GM23338 (cell line): ENCODE results near the gene MYCBPAP. TPM values are rescaled to one million over a fixed set of nuclear protein-coding genes. Genes with fewer than 3 reads are reported as not detected.

Experiments used
- ATAC-seq: fragments of 200-7000 bp; cut with Tn5 transposase; 3 replicates; pipeline ENCODE4 v1.9.1; 2020
- DNase-seq: peaks from one replicate; pipeline ENCODE4 v3.0.0-alpha.2; 2015; ENCODE audit warnings: low spot score
- H2AFZ ChIP-seq: fragments of 200-600 bp; sonication (generic); 2 replicates; pipeline ENCODE4 v1.8.0; 2016; ENCODE audit warnings: antibody characterized with exemption, mild to moderate bottlenecking, moderate library complexity
- H3F3A ChIP-seq: fragments of 200-600 bp; sonication (generic); replicated peaks from 2 replicates; pipeline ENCODE4 v1.8.0; 2017; ENCODE audit warnings: antibody characterized with exemption, mixed run types, low read depth
- H3K27ac ChIP-seq: fragments of 200-600 bp; sonication (generic); 2 replicates; pipeline ENCODE4 v1.6.1; 2016; ENCODE audit warnings: low read depth
- H3K27me3 ChIP-seq: fragments of 200-600 bp; sonication (generic); 2 replicates; pipeline ENCODE4 v1.8.0; 2016; ENCODE audit warnings: mild to moderate bottlenecking, mixed run types, moderate library complexity; ENCODE audit not compliant: insufficient read depth
- H3K36me3 ChIP-seq: fragments of 200-600 bp; sonication (generic); 2 replicates; pipeline ENCODE4 v1.8.0; 2016; ENCODE audit warnings: mild to moderate bottlenecking; ENCODE audit not compliant: insufficient read depth
- H3K4me1 ChIP-seq: fragments of 200-600 bp; sonication (generic); 2 replicates; pipeline ENCODE4 v1.8.0; 2016; ENCODE audit warnings: mild to moderate bottlenecking, moderate library complexity; ENCODE audit not compliant: insufficient read depth
- H3K4me2 ChIP-seq: fragments of 200-600 bp; sonication (generic); 2 replicates; pipeline ENCODE4 v1.7.1; 2017; ENCODE audit warnings: mixed run types
- H3K4me3 ChIP-seq: fragments of 200-600 bp; sonication (generic); 2 replicates; pipeline ENCODE4 v1.6.1; 2016; ENCODE audit warnings: mixed run types
- H3K79me2 ChIP-seq: fragments of 200-600 bp; sonication (generic); replicated peaks from 2 replicates; pipeline ENCODE4 v1.8.0; 2017; ENCODE audit warnings: mild to moderate bottlenecking; ENCODE audit not compliant: insufficient read depth
- H3K9me2 ChIP-seq: fragments of 200-600 bp; sonication (generic); 2 replicates; pipeline ENCODE4 v1.8.0; 2017; ENCODE audit not compliant: insufficient read depth
- H4K20me1 ChIP-seq: fragments of 200-600 bp; sonication (generic); replicated peaks from 2 replicates; pipeline ENCODE4 v1.8.0; 2017; ENCODE audit warnings: mild to moderate bottlenecking; ENCODE audit not compliant: insufficient read depth
- H3K27ac Mint-ChIP-seq: 2 replicates; pipeline ENCODE4 v1.8.0; 2020; ENCODE audit warnings: inconsistent platforms, mild to moderate bottlenecking, moderate library complexity, mixed read lengths
- H3K27me3 Mint-ChIP-seq: 3 replicates; pipeline ENCODE4 v1.8.0; 2022; ENCODE audit warnings: low read depth, mild to moderate bottlenecking, moderate library complexity, mixed read lengths, inconsistent platforms; ENCODE audit not compliant: insufficient read depth, poor library complexity
- H3K36me3 Mint-ChIP-seq: 3 replicates; pipeline ENCODE4 v1.8.0; 2021; ENCODE audit warnings: low read depth, mild to moderate bottlenecking, inconsistent platforms, moderate library complexity, mixed read lengths
- H3K4me1 Mint-ChIP-seq: 3 replicates; pipeline ENCODE4 v1.8.0; 2020; ENCODE audit warnings: mild to moderate bottlenecking, inconsistent platforms, mixed read lengths
- H3K4me3 Mint-ChIP-seq: 3 replicates; pipeline ENCODE4 v1.8.0; 2021; ENCODE audit warnings: moderate library complexity, mild to moderate bottlenecking, inconsistent platforms, mixed read lengths
- H3K9me3 Mint-ChIP-seq: 3 replicates; pipeline ENCODE4 v1.8.0; 2020; ENCODE audit warnings: moderate library complexity, mild to moderate bottlenecking, inconsistent platforms, mixed read lengths
- CREB1 ChIP-seq: fragments of 250-450 bp; sonication (Bioruptor Pico); IDR thresholded peaks from 2 replicates; pipeline ENCODE4 v1.5.0; 2020; ENCODE audit warnings: low read depth, mild to moderate bottlenecking, moderate library complexity
- CTCF ChIP-seq, 2 experiments: fragments of 200-600 bp in 1 of 2; sonication (generic) in 1 of 2; conservative IDR thresholded peaks; 2 replicates each; pipeline versions ENCODE4 v1.5.1 to v1.6.1; 2016 to 2017; ENCODE audit warnings: antibody characterized with exemption in 2 of 2, low read depth in 2 of 2, mild to moderate bottlenecking in 2 of 2, moderate library complexity in 1 of 2
- EZH2 ChIP-seq: fragments of 200-600 bp; sonication (generic); IDR thresholded peaks from one replicate; pipeline ENCODE4 v1.8.0; 2017; ENCODE audit warnings: antibody characterized with exemption, mild to moderate bottlenecking, low read depth; ENCODE audit not compliant: unreplicated experiment
- EZH2phosphoT487 ChIP-seq: fragments of 200-600 bp; sonication (generic); IDR thresholded peaks from one replicate; pipeline ENCODE4 v1.8.1; 2018; ENCODE audit warnings: antibody characterized with exemption; ENCODE audit not compliant: unreplicated experiment
- JUNB ChIP-seq: IDR thresholded peaks from one replicate; pipeline ENCODE4 v1.6.1; 2016; ENCODE audit warnings: antibody characterized with exemption; ENCODE audit not compliant: unreplicated experiment
- NANOG ChIP-seq: IDR thresholded peaks from 2 replicates; pipeline ENCODE4 v1.6.1; 2016; ENCODE audit warnings: antibody characterized with exemption, borderline replicate concordance
- POLR2AphosphoS5 ChIP-seq: IDR thresholded peaks from 2 replicates; pipeline ENCODE4 v1.6.1; 2016; ENCODE audit warnings: antibody characterized with exemption, low read depth
- STAT1 ChIP-seq: IDR thresholded peaks from one replicate; pipeline ENCODE4 v1.6.1; 2016; ENCODE audit warnings: antibody characterized with exemption; ENCODE audit not compliant: unreplicated experiment
- ZNF114 ChIP-seq: fragments of 250-450 bp; sonication (Bioruptor Pico); IDR thresholded peaks from 2 replicates; pipeline ENCODE4 v1.5.0; 2020; ENCODE audit warnings: mild to moderate bottlenecking, moderate library complexity
- ZNF331 ChIP-seq: fragments of 250-450 bp; sonication (Bioruptor Pico); IDR thresholded peaks from 2 replicates; pipeline ENCODE4 v1.5.0; 2020; ENCODE audit warnings: low read depth, mild to moderate bottlenecking, moderate library complexity
- polyA plus RNA-seq: library from polyadenylated mRNA; unstranded; fragments of >200 nt; fragmentation: Nextera tagmentation; extraction: Ambion mirVana; gene quantifications from 2 replicates; pipeline ENCODE4 v1.2.1, GENCODE V29; 2016
- total RNA-seq: library from RNA; depleted of rRNA; stranded (reverse); fragments of >200 nt; shearing (Covaris generic); gene quantifications from 2 replicates; pipeline ENCODE4 v1.2.3, GENCODE V29; 2014
- TF ChIP-seq, protein P1 (sequence below): IDR thresholded peaks from one replicate; pipeline ENCODE4 v1.6.1; 2018; ENCODE audit warnings: antibody characterized with exemption; ENCODE audit not compliant: unreplicated experiment

MYCBPAP gene
- total and polyA plus RNA-seq, 2 experiments from 2014 or later: 0.63 to 1.7 TPM

- H3K79me2 ChIP-seq: no peaks in the 10 kb centered on the region
- Mint-ChIP-seq H3K27me3 (peaks cover 5% of the 10 kb centered on the region), H3K4me3 (no peak overlapping the region), H3K27ac (no peak overlapping the region), H3K36me3 (no peaks in the 10 kb centered on the region), H3K9me3 (no peaks in the 10 kb centered on the region; the same call in 2 of the 3 replicates), H3K4me1 (peaks cover 20% of the 10 kb centered on the region)
- H3K4me3 ChIP-seq: no peak overlapping the region
- DNase-seq (no peak), ATAC-seq (no peak)
- no peak overlapping the region for H3K4me2 ChIP-seq
- no peaks in the 10 kb centered on the region for H3K36me3 ChIP-seq
- no peaks in the 10 kb centered on the region for H3K27me3 ChIP-seq
- H3F3A ChIP-seq: no peaks in the 10 kb centered on the region
- no peak overlapping the region for H2AFZ ChIP-seq
- H3K9me2 ChIP-seq: no peaks in the 10 kb centered on the region
- H4K20me1 ChIP-seq: no peaks in the 10 kb centered on the region
- no peak overlapping the region for H3K27ac ChIP-seq
- TF ChIP-seq, protein P1, sequence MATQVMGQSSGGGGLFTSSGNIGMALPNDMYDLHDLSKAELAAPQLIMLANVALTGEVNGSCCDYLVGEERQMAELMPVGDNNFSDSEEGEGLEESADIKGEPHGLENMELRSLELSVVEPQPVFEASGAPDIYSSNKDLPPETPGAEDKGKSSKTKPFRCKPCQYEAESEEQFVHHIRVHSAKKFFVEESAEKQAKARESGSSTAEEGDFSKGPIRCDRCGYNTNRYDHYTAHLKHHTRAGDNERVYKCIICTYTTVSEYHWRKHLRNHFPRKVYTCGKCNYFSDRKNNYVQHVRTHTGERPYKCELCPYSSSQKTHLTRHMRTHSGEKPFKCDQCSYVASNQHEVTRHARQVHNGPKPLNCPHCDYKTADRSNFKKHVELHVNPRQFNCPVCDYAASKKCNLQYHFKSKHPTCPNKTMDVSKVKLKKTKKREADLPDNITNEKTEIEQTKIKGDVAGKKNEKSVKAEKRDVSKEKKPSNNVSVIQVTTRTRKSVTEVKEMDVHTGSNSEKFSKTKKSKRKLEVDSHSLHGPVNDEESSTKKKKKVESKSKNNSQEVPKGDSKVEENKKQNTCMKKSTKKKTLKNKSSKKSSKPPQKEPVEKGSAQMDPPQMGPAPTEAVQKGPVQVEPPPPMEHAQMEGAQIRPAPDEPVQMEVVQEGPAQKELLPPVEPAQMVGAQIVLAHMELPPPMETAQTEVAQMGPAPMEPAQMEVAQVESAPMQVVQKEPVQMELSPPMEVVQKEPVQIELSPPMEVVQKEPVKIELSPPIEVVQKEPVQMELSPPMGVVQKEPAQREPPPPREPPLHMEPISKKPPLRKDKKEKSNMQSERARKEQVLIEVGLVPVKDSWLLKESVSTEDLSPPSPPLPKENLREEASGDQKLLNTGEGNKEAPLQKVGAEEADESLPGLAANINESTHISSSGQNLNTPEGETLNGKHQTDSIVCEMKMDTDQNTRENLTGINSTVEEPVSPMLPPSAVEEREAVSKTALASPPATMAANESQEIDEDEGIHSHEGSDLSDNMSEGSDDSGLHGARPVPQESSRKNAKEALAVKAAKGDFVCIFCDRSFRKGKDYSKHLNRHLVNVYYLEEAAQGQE: no peak
- TF ChIP-seq CREB1 (CRISPR knock-in tag): no peak
- TF ChIP-seq ZNF114 (CRISPR knock-in tag): no peak
- no peak for TF ChIP-seq NANOG
- no peak for TF ChIP-seq EZH2
- peaks cover 8% of the 10 kb centered on the region for H3K4me1 ChIP-seq
These were observed 69.9 kb downstream of the MYCBPAP start for GRCh38 chr17:50578173-50578572.

- ATAC-seq (no peak), DNase-seq (no peak)
- H3K79me2 ChIP-seq: no peaks in the 10 kb centered on the region
- Mint-ChIP-seq H3K4me3 (no peak overlapping the region), H3K4me1 (peaks cover 28% of the 10 kb centered on the region), H3K9me3 (no peaks in the 10 kb centered on the region; the same call in 2 of the 3 replicates), H3K27me3 (peaks cover 7% of the 10 kb centered on the region), H3K36me3 (no peaks in the 10 kb centered on the region), H3K27ac (no peak overlapping the region)
- H3K4me3 ChIP-seq: no peak overlapping the region
- H3K4me1 ChIP-seq: peaks cover 8% of the 10 kb centered on the region
- H3K27me3 ChIP-seq: no peaks in the 10 kb centered on the region
- H4K20me1 ChIP-seq: no peaks in the 10 kb centered on the region
- H3K9me2 ChIP-seq: no peaks in the 10 kb centered on the region
- H3F3A ChIP-seq: no peaks in the 10 kb centered on the region
- no peaks in the 10 kb centered on the region for H3K36me3 ChIP-seq
- H3K27ac ChIP-seq: no peak overlapping the region
- no peak overlapping the region for H3K4me2 ChIP-seq
- H2AFZ ChIP-seq: no peak overlapping the region
- no peak for TF ChIP-seq STAT1
- no peak for TF ChIP-seq CREB1 (CRISPR knock-in tag)
- no peak for TF ChIP-seq CTCF (conservative IDR thresholded peaks at IDR 0.05; ENCODE audit: low read depth in 2 of 2)
- TF ChIP-seq ZNF331: no peak
- TF ChIP-seq EZH2: no peak
- no peak for TF ChIP-seq ZNF114 (CRISPR knock-in tag)
- no peak for TF ChIP-seq EZH2phosphoT487
- no peak for TF ChIP-seq POLR2AphosphoS5
- TF ChIP-seq JUNB: no peak
- TF ChIP-seq, protein P1: no peak
These were observed 71.2 kb downstream of the MYCBPAP start for GRCh38 chr17:50579399-50579798.
